ENCODE results near the gene EVA1C. TPM values are rescaled to one million over a fixed set of nuclear protein-coding genes. Genes with fewer than 3 reads are reported as not detected.

EVA1C gene
- polyA plus RNA-seq, 1 donor from 2014 or later = 2.1 TPM

DNA sequence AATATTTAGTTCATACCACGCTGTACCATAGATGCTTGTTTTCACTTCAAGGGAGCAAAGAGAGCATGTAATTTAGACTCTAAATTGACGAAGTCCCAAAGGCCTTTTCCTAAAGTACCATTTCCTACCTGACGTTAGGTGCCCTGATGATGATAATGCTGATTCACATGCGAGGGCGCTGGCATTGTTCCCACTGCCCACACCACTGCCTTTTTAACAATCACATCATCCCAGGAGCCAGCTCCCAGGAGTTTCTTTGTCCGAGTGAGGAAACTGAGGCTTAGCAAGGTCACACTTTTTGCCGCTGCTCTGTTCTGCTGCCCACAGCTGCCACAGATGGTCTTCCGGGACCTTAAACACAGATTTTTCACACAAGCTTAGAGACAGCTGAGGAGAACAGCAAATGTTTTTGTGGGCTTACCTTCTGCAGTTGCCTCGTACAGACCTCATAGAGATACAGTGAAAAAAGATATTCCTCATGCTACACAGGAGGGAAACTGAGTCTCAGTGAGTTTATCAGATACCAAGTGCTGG, 69.4 kb downstream of the EVA1C start:
- no peaks in the 10 kb centered on the region for H3K36me3 ChIP-seq (ENCODE audit: insufficient read depth, low read length)
- H3K4me3 ChIP-seq (ENCODE audit: low read length) = no peak overlapping the region
- H4K20me1 ChIP-seq (ENCODE audit: insufficient read depth) = no peaks in the 10 kb centered on the region
- H3F3A ChIP-seq (ENCODE audit: insufficient read depth, low read length, poor library complexity, severe bottlenecking) = no peaks in the 10 kb centered on the region
- H2AFZ ChIP-seq (ENCODE audit: low read depth, low read length) = no peak overlapping the region
- TF ChIP-seq SMC3 (conservative IDR thresholded peaks at IDR 0.05; ENCODE audit: poor library complexity) (no peak), EP300 (conservative IDR thresholded peaks at IDR 0.05; ENCODE audit: poor library complexity, severe bottlenecking) (no peak)
- TF ChIP-seq, protein P1, sequence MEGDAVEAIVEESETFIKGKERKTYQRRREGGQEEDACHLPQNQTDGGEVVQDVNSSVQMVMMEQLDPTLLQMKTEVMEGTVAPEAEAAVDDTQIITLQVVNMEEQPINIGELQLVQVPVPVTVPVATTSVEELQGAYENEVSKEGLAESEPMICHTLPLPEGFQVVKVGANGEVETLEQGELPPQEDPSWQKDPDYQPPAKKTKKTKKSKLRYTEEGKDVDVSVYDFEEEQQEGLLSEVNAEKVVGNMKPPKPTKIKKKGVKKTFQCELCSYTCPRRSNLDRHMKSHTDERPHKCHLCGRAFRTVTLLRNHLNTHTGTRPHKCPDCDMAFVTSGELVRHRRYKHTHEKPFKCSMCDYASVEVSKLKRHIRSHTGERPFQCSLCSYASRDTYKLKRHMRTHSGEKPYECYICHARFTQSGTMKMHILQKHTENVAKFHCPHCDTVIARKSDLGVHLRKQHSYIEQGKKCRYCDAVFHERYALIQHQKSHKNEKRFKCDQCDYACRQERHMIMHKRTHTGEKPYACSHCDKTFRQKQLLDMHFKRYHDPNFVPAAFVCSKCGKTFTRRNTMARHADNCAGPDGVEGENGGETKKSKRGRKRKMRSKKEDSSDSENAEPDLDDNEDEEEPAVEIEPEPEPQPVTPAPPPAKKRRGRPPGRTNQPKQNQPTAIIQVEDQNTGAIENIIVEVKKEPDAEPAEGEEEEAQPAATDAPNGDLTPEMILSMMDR (IDR thresholded peaks at IDR 0.05; ENCODE audit: poor library complexity, severe bottlenecking) = no peak
- H3K4me2 ChIP-seq (ENCODE audit: low read length) = no peak overlapping the region
- H3K79me2 ChIP-seq (replicated peaks; ENCODE audit: insufficient read depth, low read length) = no peaks in the 10 kb centered on the region
- no peaks in the 10 kb centered on the region for H3K9me3 ChIP-seq (ENCODE audit: low read length)
- no peak overlapping the region for H3K9ac ChIP-seq (ENCODE audit: low read length)
- no peak overlapping the region for H3K27ac ChIP-seq (ENCODE audit: low read length)
- H3K9me2 ChIP-seq (ENCODE audit: insufficient read depth, low read length) = no peaks in the 10 kb centered on the region
- H3K27me3 ChIP-seq (ENCODE audit: insufficient read depth, low read depth, low read length) = no peaks in the 10 kb centered on the region

GRCh38 chr21:32482565-32483292, 70.2 kb downstream of the EVA1C start:
- H3K79me2 ChIP-seq (replicated peaks; ENCODE audit: insufficient read depth, low read length) = no peaks in the 10 kb centered on the region
- H3K4me3 ChIP-seq (ENCODE audit: low read length) = no peak overlapping the region
- no peaks in the 10 kb centered on the region for H3K36me3 ChIP-seq (ENCODE audit: insufficient read depth, low read length)
- no peaks in the 10 kb centered on the region for H3K9me2 ChIP-seq (ENCODE audit: insufficient read depth, low read length)
- no peaks in the 10 kb centered on the region for H3K9me3 ChIP-seq (ENCODE audit: low read length)
- no peak overlapping the region for H2AFZ ChIP-seq (ENCODE audit: low read depth, low read length)
- no peaks in the 10 kb centered on the region for H4K20me1 ChIP-seq (ENCODE audit: insufficient read depth)
- no peak overlapping the region for H3K27ac ChIP-seq (ENCODE audit: low read length)
- no peak for TF ChIP-seq MXI1 (conservative IDR thresholded peaks at IDR 0.05; ENCODE audit: poor library complexity, severe bottlenecking)
- no peak for TF ChIP-seq REST (IDR thresholded peaks at IDR 0.05; ENCODE audit: borderline replicate concordance)
- no peak for TF ChIP-seq EZH2 (IDR thresholded peaks at IDR 0.05; ENCODE audit: borderline replicate concordance, insufficient read depth, low read length, poor library complexity, severe bottlenecking)
- no peak for TF ChIP-seq RAD21 (conservative IDR thresholded peaks at IDR 0.05)
- H3F3A ChIP-seq (ENCODE audit: insufficient read depth, low read length, poor library complexity, severe bottlenecking) = no peaks in the 10 kb centered on the region
- H3K27me3 ChIP-seq (ENCODE audit: insufficient read depth, low read depth, low read length) = no peaks in the 10 kb centered on the region
- H3K4me2 ChIP-seq (ENCODE audit: low read length) = no peak overlapping the region
- H3K9ac ChIP-seq (ENCODE audit: low read length) = no peak overlapping the region

DNA sequence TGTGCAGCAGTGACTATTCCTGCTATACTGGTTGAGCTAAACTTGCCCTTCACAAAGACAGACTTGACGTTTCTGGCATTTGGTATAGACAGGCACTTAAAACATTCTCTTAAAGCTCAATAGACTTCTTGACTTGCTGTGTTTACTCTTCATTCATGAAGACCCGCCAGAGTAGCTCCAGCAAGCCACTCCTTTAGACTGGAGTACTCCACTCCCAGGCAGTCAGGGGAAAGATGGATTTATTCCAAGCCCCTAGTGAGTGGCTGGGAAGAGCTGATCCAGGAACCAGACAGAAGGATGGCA, 70.7 kb downstream of the EVA1C start:
- Histone ChIP-seq H2AFZ (ENCODE audit: low read depth, low read length) (no peak overlapping the region), H3K27me3 (ENCODE audit: insufficient read depth, low read depth, low read length) (no peaks in the 10 kb centered on the region), H3K4me2 (ENCODE audit: low read length) (no peak overlapping the region), H3K27ac (ENCODE audit: low read length) (no peak overlapping the region), H3K9ac (ENCODE audit: low read length) (no peak overlapping the region), H3K9me2 (ENCODE audit: insufficient read depth, low read length) (no peaks in the 10 kb centered on the region), H3K36me3 (ENCODE audit: insufficient read depth, low read length) (no peaks in the 10 kb centered on the region), H3K4me3 (ENCODE audit: low read length) (no peak overlapping the region), H4K20me1 (ENCODE audit: insufficient read depth) (no peaks in the 10 kb centered on the region), H3F3A (ENCODE audit: insufficient read depth, low read length, poor library complexity, severe bottlenecking) (no peaks in the 10 kb centered on the region), H3K79me2 (replicated peaks; ENCODE audit: insufficient read depth, low read length) (no peaks in the 10 kb centered on the region), H3K9me3 (ENCODE audit: low read length) (no peaks in the 10 kb centered on the region)
- TF ChIP-seq SMC3 (conservative IDR thresholded peaks at IDR 0.05; ENCODE audit: poor library complexity) (no peak), REST (IDR thresholded peaks at IDR 0.05; ENCODE audit: borderline replicate concordance) (no peak), TAF1 (IDR thresholded peaks at IDR 0.05; ENCODE audit: low read depth) (no peak), EZH2 (IDR thresholded peaks at IDR 0.05; ENCODE audit: borderline replicate concordance, insufficient read depth, low read length, poor library complexity, severe bottlenecking) (no peak), RAD21 (conservative IDR thresholded peaks at IDR 0.05) (no peak), EP300 (conservative IDR thresholded peaks at IDR 0.05; ENCODE audit: poor library complexity, severe bottlenecking) (no peak), POLR2AphosphoS5 (IDR thresholded peaks at IDR 0.05) (no peak), MXI1 (conservative IDR thresholded peaks at IDR 0.05; ENCODE audit: poor library complexity, severe bottlenecking) (no peak)
- TF ChIP-seq, protein P1 (IDR thresholded peaks at IDR 0.05; ENCODE audit: poor library complexity, severe bottlenecking) = no peak
